ENCODE measurements around the gene OXSR1.

DNA sequence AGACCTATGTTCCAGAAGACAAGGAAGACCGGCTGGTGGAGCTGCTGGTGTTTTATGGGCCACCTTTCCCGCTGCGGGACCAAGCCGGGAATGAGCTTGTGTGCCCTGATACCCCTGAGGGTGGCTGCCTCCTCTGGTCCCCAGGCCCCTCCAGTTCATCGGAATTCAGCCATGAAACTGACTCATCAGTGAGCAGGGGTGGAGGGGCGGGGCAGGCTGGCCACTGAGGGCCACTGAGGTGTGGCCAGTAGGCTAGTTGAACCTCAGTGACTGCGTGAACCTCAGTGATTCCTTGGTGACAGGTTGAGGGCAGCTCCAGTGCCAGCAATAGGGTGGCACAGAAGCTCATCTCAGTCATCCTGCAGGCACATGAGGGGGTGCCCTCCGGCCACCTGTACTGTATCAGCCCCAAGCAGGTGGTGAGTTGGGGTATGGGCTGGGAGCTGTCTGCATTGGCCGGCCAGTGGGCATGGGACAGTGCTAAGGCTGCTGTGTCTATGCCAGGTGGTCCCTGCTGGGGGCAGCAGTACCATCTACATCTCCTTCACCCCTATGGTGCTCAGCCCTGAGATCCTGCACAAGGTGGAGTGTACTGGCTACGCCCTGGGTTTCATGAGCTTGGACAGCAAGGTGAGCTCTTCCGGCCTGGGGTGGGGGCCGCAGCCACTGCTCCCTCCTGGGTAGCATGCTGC lies 48.7 kb upstream of the OXSR1 start:
- no peak for TF ChIP-seq JUND (IDR thresholded peaks at IDR 0.05)
- TF ChIP-seq GABPA (IDR thresholded peaks at IDR 0.05 in 1 of 2, conservative IDR thresholded peaks at IDR 0.05 in 1 of 2), result no peak
- TF ChIP-seq, protein P1, sequence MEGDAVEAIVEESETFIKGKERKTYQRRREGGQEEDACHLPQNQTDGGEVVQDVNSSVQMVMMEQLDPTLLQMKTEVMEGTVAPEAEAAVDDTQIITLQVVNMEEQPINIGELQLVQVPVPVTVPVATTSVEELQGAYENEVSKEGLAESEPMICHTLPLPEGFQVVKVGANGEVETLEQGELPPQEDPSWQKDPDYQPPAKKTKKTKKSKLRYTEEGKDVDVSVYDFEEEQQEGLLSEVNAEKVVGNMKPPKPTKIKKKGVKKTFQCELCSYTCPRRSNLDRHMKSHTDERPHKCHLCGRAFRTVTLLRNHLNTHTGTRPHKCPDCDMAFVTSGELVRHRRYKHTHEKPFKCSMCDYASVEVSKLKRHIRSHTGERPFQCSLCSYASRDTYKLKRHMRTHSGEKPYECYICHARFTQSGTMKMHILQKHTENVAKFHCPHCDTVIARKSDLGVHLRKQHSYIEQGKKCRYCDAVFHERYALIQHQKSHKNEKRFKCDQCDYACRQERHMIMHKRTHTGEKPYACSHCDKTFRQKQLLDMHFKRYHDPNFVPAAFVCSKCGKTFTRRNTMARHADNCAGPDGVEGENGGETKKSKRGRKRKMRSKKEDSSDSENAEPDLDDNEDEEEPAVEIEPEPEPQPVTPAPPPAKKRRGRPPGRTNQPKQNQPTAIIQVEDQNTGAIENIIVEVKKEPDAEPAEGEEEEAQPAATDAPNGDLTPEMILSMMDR (IDR thresholded peaks at IDR 0.05; ENCODE audit: low read depth, low read length, missing input control), result peak; percentile 22
- TF ChIP-seq, protein P2, sequence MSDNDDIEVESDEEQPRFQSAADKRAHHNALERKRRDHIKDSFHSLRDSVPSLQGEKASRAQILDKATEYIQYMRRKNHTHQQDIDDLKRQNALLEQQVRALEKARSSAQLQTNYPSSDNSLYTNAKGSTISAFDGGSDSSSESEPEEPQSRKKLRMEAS (IDR thresholded peaks at IDR 0.05), result no peak
- no peak for TF ChIP-seq TAF1 (conservative IDR thresholded peaks at IDR 0.05)
- no peak for TF ChIP-seq RAD21 (IDR thresholded peaks at IDR 0.05)
- TF ChIP-seq, protein P3, sequence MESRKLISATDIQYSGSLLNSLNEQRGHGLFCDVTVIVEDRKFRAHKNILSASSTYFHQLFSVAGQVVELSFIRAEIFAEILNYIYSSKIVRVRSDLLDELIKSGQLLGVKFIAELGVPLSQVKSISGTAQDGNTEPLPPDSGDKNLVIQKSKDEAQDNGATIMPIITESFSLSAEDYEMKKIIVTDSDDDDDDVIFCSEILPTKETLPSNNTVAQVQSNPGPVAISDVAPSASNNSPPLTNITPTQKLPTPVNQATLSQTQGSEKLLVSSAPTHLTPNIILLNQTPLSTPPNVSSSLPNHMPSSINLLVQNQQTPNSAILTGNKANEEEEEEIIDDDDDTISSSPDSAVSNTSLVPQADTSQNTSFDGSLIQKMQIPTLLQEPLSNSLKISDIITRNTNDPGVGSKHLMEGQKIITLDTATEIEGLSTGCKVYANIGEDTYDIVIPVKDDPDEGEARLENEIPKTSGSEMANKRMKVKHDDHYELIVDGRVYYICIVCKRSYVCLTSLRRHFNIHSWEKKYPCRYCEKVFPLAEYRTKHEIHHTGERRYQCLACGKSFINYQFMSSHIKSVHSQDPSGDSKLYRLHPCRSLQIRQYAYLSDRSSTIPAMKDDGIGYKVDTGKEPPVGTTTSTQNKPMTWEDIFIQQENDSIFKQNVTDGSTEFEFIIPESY (IDR thresholded peaks at IDR 0.05), result no peak
- no peak for TF ChIP-seq SP1 (IDR thresholded peaks at IDR 0.05)
- TF ChIP-seq FOXA1 (IDR thresholded peaks at IDR 0.05), result no peak
- no peak for TF ChIP-seq YY1 (IDR thresholded peaks at IDR 0.05)
- TF ChIP-seq, protein P4, sequence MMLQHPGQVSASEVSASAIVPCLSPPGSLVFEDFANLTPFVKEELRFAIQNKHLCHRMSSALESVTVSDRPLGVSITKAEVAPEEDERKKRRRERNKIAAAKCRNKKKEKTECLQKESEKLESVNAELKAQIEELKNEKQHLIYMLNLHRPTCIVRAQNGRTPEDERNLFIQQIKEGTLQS (IDR thresholded peaks at IDR 0.05), result no peak

Data from liver (tissue), 3 donors.